Retina (tissue), 1 donor: Measurements from ENCODE around the gene NUP42.
A peak's percentile ranks its signal among the peaks of the same experiment; 100 is the strongest.
"Not testable (repeated sequence)": the region's sequence is repeated elsewhere in the genome, so short reads cannot be mapped to it uniquely, and the experiment has no call there.

ENCODE experiments used
- DNase-seq: peaks from one replicate; pipeline ENCODE4 v3.0.0-alpha.2; 2016

The NUP42 gene

GRCh38 chr7:23205909-23206767 is 24.3 kb downstream of the NUP42 start:
- peak; percentile 89 for DNase-seq

- no peak for DNase-seq
Observed at GRCh38 chr7:23207021-23207420, 25.2 kb downstream of the NUP42 start.

- DNase-seq = no peak
Observed at GRCh38 chr7:23207884-23208283, 26.0 kb downstream of the NUP42 start.

- DNase-seq = no peak
Observed at GRCh38 chr7:23208316-23208715, 26.5 kb downstream of the NUP42 start.

- no peak for DNase-seq
Observed at GRCh38 chr7:23210506-23210905, 28.7 kb downstream of the NUP42 start.

- no peak for DNase-seq
Observed at GRCh38 chr7:23211589-23211988, 29.7 kb downstream of the NUP42 start.

GRCh38 chr7:23212395-23212794 is 30.5 kb downstream of the NUP42 start:
- no peak for DNase-seq

- no peak for DNase-seq
Observed at GRCh38 chr7:23212841-23213240, 31.0 kb downstream of the NUP42 start.

GRCh38 chr7:23213755-23214154 is 31.9 kb downstream of the NUP42 start:
- DNase-seq = no peak

GRCh38 chr7:23214423-23214822 is 32.6 kb downstream of the NUP42 start:
- no peak for DNase-seq

GRCh38 chr7:23214938-23215337 is 33.1 kb downstream of the NUP42 start:
- no peak for DNase-seq

GRCh38 chr7:23216021-23216420 is 34.2 kb downstream of the NUP42 start:
- no peak for DNase-seq

GRCh38 chr7:23218196-23218595 is 36.3 kb downstream of the NUP42 start:
- no peak for DNase-seq

- no peak for DNase-seq
Observed at GRCh38 chr7:23220690-23221305, 39.0 kb downstream of the NUP42 start.

- DNase-seq = no peak
Observed at GRCh38 chr7:23222439-23223030, 40.7 kb downstream of the NUP42 start.

- DNase-seq = not testable (repeated sequence)
Observed at GRCh38 chr7:23224364-23224763, 42.5 kb downstream of the NUP42 start.

- DNase-seq = no peak
Observed at GRCh38 chr7:23226844-23227450, 45.1 kb downstream of the NUP42 start.

GRCh38 chr7:23228412-23228811 is 46.6 kb downstream of the NUP42 start:
- no peak for DNase-seq

- DNase-seq = no peak
Observed at GRCh38 chr7:23230641-23231101, 48.8 kb downstream of the NUP42 start.

- no peak for DNase-seq
Observed at GRCh38 chr7:23232966-23233365, 51.1 kb downstream of the NUP42 start.

GRCh38 chr7:23234569-23235296 is 52.9 kb downstream of the NUP42 start:
- no peak for DNase-seq

GRCh38 chr7:23235813-23236221 is 54.0 kb downstream of the NUP42 start:
- no peak for DNase-seq

GRCh38 chr7:23237000-23237399 is 55.2 kb downstream of the NUP42 start:
- DNase-seq = no peak
